Activated CD4-positive, alpha-beta T cell treated with anti-CD3 and anti-CD28 coated beads, Interleukin-2, Interleukin-6, amounts not matched to agents 100 ng/mL and 50 ng/mL, durations not matched to agents 16 hours and 8 hours (primary cell): ENCODE measurements around the gene SENP1.

Experiments
- DNase-seq: peaks from one replicate; pipeline ENCODE4 v3.0.0-alpha.2; 2020

The SENP1 gene

DNA sequence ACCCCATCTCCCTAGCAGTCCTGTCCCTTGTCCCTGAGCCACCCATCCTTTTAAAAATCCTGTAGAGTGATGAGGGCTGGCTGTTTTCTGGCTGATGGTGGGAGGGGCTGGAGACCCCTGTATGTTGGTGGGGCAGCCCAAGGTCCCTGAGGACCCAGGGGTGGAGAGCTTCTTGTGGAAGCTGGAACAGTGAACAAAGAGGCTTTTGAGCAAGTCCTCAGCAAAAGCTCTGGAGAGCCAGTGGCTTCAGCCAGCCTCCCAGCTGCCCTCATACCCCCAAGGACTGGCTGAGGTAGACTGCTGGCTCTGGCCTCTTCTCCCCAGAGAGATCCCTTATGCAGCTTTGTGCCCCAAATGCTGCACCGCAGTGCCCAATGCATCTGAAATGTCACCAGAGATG is 72.4 kb downstream of the SENP1 start:
- DNase-seq: no peak

DNA sequence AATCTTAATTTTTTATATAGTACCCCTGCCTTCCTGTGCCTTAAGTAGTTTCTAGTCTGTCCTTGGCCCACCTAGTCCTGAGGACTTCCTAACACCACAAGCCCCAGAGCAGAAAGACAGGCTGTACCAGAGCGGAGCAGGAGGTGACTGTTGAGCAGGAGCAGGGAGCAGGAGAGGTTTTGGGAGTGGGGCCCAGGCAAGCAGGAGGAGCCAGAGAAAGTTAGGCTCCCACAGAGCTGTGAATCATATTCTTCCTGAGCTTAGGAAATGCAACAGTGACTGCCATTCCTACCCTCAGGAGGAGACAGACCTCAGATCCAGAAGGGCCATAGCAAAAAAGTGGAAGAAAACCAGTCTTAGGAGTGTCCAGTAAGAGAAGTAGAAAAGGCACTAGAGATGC is 73.3 kb downstream of the SENP1 start:
- no peak for DNase-seq

DNA sequence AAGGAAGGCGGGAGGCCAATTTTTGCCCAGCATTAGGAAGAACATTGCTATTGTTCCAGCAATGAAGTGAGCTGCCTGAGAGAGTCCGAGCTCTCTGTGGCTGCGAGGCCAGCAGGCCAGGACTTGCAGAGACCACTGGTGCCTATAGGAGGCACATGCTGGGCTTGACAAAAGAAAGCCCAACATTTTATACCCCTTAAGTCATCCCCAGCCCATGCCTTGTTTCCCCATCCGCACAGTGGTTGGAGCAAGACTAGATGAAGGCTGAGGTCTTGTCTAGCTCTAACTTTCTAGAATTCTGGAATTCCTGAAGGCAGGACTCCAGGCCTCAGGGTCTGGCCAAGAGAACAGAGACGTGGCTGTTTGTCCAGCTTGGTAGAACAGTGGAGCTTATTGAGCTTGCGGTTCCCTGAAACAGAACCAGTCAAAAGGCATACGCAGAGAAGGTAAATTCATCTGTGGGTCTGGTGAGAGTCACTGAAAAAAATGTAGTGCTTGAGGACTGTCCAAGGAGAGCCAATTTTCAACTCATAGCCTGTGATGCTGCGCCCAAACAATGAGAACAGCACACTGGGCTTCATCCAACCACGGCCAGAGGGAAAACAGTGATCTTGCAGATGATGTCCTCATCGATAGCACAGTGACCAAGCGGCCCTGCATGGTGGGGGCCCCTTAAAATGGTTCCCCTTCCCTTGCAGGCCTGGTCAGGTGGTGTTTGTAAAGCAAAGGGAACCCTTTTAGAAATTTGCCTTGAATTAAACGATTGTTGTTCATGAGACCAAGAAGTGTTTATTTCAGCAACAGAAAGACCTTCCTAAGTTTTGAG is 74.5 kb downstream of the SENP1 start:
- no peak for DNase-seq

DNA sequence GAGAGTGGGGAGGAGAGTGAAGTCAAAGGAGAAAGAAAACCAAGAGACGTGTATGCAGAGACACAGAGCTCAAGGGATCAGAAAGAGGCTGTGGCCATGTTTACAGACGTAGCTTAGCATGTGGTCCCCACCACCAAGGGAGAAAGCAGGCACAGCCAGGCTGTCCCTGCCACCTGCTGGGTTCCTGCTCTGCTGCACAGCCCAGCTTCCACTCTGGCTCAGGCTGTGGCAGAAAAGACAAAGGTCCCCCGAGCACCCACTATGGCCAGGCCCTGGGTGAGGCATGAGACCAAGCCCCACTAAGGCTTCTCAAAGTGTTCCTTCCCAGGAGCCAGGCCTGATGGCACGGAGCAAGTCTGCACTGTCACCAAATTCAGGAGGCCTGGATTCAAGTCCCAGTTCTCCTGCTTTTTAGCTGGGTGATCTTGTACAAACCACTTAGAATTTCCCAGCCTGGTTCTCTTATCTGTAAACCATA is 75.7 kb downstream of the SENP1 start:
- DNase-seq: no peak

DNA sequence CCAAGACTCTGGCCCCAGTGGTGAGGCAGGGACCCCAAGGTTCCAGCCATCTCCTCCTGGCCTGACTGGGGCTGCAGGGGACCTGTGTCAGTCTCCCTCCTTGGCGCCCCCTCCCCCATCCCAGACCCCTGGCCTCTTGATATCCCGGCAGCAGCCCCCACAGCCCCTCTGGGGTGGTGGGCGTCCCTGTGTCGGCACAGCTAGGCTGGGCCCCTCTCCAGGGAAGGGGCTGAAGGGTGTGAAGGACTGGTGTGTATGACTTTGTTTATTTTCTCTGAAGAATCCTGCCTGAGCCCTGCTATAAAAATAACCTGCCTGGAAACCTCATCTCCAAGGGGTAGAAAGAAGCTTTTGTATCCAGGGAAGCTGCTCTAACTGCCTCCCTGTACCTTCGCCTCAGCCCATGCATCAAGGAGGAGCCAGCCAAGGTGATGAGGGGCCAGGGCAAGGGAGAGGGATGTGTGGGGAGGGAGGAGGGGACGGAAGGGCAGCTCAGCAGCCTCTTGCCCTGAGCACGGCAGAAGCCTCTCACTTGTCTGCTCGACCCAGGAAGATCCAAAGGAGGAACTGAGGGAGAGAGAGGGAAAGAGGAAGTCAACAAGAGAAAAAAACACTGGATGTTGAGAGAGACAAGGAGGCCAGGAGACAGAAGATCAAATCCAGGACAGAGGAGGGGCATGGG is 76.2 kb downstream of the SENP1 start:
- no peak for DNase-seq

DNA sequence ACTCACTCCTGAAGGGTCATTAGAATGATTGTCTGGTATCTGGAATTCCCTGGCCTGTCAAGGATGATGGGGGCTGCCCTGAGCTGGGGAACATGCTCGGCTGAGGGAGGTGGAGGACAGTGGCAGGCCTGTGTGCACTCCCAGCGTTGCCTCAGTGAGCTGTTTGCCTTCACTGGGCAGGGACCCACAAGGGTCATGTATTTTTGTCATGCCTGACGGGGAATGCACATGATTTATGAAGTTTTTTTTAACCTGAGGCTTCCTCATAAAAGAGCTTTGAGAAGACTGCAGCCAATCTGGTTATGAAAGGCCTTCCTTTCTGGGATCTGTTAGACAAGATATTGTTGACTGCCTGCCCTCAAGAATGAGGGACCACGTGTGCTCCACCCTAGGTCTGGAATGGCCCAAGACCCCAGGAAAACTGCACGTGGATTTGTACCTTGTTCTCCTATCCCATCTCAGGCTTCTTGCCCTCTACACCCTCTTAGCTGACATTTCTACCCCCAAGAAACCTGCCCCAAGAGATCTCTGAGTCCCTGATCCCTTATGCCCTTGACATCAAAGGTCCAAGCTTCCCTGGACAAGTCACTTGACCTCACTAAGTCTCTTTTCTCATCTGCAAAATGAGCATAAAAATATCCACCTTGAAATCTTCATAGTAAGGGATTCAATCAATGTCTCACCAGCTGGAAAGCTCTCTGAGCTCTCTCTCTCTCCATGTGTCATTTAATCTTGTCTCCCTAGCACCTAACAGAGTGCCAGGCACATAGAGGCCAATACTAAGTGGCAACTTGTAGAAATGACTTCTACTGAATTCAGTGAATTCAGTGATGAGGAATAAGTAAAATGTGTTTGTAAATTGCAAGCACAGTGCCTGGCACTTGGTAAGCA is 77.1 kb downstream of the SENP1 start:
- DNase-seq: no peak

DNA sequence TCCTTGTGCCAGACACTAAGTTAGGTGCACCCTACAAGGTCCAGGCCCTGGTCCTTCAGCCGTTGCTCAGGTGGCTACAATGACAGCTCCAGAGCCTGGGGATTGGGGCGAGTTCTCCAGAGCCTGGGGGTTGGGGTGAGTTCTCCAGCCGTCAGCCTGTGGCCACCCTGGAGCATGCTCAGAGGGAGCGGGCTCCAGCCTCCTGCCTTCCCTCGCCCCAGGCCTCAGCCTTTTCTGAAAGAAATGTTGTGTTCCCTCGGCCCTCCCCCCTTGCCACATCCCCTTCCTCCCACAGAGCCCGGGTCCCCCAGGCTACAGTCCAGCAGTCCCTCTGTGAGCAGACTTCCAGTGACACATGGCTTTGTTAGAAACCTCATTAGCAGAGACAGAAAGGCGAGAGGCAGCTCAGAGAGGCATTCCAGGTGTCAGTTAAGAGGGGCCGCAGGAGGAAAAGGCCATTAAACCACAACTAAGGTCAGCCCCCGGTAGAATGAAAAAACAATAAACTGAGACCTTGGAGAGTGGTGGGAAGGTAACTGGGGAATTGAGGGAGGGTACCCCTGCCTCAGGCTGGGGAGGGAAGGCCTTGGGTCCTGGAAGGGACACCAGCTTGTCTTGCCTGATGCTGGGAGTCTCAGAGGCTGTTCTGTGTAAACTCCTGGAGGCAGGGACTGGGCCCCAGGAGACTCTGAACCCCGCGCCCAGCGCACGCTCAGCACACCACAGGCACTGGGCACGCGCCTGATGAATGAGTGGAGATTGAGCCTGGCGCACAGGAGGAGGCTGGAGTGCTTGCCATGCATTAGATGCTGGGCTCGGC is 78.5 kb downstream of the SENP1 start:
- no peak for DNase-seq

DNA sequence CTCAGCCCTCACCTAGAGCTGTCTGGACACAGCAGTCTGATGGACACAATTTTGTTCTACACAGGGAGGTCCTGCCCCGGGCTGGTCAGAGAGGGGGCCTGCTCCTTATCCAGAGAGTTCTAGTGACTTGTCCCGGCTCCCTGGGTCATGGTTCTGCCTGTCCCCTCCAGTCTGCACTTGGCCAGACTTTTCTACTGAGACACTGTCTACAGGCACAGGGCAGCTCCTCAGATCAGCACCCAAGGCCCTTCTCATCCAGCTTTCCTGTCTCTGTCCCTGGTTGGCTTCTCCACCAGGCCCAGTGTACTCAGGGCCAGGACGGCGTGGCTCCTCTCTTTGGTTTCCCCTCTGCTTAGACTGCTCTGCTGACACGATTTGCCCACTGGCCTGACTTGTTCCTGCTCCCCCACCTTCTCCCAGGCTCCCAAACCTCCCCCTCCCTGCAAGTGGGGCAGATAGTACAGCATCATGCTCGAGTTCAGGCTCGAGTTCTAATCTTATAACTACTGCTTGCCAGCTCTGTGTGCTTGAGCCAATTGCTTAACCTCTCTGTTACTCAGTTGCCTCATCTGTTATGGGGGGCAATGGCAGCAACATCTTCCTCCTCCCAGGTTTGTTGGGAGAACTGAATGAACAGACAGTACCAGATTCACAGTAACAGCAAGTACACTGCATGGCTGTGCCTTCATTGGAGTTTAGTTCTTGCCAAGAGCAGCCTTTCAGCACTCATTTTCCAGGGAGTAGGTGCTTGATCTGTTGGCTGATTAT is 79.6 kb downstream of the SENP1 start:
- no peak for DNase-seq

DNA sequence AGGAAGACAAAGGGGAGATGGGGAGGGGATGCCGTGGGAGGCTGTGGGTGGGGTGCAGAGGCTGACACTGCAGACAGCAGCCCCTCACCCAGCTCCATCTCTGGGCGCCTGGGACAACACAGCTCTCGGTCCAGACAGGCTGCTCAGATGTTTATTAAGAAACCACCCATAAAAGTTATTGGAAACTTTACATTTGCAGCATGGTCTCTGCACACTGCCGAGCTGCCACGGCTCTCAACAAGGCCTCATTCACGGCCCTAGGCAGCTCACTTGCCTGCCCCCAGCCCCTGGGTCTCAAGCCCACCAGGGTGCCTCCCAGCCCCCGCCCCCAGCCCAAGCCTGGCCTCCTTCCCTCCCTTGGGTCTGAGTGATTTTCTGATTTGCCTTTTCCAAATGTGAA is 80.6 kb downstream of the SENP1 start:
- DNase-seq: no peak

DNA sequence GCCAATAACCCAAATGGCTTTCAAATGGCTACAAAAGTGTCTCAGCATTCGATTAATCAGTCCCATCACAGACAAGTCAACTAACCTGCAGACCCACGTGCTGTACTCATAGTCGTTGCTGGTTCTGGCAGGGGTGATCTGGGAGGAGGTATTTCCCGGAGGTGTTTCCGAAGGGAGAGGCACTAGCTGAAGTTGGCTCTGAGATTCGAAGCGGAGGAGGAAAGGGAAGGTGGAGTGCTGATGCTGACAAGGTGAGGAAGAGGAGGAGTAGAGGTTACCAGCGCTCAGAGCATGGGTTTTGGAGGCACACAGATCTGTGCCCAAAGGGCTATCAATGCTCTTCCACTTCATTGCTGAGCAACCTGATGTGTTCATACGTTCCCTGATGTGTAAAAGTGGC is 81.1 kb downstream of the SENP1 start:
- DNase-seq: no peak

DNA sequence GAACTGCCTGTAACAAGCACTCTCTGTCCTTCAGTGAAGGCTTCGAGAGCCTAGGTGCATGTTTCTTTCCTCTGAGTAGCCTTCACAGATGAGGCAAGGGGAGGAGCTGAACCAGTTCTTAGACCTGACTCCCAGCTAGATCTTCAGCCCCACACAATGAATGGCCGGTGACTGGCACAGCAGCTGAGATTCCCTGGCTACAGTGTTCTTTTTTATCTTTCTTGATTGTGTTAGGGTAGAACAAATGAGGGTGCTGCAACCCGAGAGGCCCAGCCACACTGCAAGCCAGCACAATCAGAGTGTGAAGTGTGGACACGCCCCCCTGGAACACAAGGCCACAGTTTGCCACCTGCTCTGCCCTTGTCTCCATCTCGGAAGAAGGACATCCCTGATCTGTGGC is 82.5 kb downstream of the SENP1 start:
- DNase-seq: no peak

DNA sequence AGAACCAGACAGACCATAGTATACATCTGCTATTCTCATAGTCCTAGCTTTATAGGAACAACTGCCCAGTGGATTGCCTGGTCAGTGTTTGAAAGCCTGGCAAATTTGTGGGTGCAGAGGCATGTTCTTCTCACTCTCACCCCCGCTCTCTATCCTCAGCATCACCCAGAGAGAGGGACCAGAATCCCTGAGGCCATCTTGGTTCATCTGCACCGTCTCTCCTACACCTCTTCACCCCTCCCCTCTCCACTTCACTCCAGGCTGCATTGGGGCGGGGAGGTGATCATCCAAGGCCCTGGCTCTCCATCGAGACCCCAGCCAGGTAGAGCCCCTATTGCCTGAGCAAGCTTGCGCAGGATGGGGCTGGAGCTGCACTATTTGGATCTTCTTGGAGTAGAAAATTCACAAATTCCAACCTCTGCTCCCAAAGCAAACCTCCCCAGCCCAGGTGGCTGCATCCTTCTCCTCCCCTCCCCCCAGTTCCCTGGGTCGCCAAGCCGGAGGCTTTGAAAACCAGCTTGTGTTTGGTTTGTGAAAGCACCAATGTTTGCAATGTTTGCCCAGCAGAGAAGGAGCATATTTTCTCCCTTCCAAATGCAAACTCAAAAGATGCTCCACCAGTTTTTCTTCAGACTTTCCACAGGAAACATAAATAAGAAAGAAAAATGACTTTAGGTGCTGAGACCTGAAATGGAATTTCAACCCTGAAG is 83.0 kb downstream of the SENP1 start:
- DNase-seq: no peak

DNA sequence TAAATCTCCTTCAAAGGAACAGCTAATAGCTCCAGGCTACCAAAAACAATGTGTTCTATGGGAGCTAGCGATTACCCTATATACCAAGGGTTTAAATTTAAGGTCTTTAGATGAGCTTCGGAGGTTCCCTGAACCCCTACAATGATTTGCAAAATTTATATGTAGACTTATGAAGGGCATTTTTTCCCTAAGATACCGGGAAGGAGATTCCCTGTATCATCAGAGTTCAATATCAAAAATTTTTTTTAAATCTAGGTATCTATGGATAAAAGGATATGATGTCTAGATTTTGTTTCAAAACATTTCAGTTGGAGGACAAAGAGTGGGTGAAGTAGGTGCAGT is 83.7 kb downstream of the SENP1 start:
- DNase-seq: no peak

DNA sequence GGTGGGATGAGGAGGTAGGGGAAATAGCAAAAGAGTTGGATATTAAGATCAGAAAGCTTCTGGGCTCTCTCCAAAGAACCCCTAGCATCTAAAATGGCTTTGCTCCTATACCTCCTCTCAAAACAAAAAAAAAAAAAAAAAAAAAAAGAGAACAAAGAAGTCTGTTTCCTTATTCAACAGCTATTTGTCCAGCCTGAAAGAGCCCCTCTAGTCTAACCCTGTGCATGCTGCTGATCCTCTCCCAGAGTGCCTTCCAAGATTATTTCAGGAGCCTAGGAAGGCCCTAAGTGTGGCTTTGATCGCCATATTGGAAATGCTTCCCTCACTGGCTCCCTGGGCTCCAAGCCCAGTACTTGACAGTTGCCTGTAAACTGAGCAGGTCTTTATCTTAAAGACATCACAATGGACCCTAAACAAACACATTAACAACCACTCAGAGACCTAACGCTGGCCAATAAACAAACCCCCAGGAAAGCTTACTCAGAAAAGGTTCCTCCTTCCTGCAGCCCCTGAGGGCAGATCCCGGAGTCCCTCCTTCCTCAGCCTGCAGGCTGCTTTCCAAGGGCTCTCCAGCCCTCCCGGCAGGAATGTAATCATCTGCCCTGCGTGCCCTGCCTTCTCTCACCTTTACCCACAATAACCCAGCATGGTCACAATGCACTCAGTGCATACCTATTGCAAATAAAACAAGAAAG is 84.2 kb downstream of the SENP1 start:
- no peak for DNase-seq

DNA sequence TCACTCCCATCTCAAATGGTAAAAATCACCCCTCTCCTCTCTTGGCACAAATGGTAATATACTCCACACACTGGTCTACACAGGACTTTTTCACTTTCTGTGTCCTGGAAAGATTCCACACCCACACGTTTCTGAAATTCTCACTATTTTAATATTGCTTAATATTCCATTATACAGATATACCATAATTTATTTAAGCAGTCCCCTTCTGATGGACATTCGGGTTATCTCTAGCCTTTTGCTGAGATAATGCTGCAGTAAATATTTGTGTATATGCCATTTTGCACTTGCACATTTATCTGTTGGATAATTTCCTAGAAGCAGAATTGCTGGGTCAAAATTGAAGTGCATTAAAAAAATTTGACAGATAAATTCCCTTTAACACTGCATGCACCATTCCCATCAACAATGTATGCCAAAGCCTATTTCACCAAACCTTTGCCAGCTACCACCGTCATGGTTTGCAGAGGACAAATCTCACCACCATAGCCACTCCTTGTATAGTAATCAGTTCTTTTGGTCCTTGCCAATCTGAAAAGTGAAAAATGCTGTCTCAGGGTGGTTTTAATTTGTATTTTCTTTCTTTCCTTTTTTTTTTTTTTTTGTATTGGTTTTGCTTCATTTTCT is 86.1 kb downstream of the SENP1 start:
- no peak for DNase-seq

DNA sequence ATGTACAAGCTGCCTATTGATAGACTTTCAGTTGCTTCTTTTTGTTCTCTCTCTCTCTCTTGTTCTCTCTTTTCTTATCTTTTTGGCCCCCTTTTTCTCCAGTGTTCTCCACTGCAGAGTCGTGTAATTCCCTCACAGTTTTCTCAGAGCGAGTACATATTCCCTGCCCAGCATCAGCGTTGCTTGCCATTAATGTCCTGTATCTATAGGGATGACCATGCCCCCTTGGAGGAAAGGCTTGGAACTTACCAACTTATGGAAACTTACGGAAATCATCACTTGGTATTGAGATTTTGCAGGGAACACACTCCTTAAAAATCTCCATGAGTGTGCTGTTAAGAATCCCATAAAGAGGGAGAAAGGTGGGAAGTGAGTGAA is 87.3 kb downstream of the SENP1 start:
- no peak for DNase-seq

DNA sequence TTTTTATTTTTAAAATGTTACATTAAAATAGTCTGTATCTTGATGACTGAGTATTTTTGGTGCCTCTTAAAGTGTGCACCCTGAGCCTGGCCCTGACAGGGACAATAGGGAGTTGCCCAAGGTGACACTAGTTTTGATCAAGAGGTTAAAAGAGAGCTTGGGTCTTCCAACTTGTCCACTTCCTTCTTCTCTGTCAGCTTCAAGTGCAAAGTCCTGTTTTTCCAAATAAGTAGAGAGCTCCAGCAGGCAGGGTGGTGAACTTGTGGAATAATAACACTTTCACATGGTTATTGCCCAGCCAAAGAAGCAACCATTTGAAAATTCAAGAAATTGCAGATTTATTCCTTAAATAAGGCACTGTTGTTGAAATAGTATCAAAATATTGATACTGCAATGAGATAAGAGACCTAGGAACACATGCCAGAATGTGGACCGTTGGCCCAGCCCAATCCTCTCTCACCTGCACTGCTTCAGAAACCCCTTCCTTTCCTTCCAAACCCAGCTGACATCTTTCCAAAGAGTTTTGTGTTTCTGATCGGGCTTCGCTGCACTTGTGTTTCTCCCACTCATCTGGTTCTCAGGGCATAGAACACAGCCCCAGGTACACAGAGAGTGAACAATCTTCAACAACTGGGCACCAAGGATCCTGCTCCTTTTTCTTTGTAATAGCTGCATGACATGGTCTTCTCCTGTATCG is 87.8 kb downstream of the SENP1 start:
- no peak for DNase-seq

DNA sequence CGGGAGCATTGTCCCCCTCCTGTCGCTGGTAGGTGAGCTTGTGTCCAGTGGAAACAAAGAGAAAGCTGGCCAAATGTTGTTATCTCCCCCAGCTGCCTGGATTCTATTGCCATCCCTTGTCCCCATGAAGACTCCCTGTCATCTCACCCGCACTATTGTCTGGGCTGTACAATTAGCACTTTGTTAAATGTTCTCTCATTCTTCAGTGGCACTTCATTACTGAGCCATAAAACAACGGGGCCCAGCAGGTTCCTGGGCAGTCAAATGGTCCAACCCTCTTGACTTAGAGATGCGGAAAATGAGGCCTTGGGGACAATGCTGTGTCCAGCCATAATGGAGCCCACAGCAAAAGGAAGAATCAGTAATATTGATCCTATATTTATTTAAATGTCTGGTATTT is 88.4 kb downstream of the SENP1 start:
- DNase-seq: no peak

DNA sequence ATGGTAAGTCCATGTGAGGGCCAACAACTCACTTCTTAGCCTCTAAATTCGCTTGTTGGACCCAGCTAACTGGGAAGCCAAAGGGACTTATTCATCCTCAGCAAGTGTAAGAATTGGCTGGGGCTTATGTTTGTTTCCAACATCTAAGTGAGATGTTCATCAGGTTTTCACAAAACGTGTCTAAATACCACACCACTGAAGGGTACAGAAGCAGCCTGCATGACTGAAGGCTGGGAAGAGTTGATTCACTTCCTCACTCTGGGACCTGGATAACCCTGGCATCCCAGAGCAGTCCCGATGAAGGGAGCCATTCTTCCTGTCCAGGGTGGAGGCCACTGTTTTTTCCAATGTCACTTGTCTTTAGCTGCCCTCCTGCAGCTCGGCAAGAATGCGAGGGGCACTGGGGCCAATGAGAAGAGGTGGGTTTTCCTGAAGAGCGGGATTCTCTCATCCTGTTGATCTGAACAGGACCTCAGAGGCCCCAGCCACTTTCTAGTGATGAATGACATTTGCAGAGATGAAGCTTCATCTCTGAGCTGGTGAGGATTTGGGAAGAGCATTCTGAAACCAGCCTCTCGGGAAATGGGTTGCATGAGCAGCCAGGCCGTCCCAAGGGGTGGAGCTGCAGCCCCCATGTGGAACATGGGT is 89.4 kb downstream of the SENP1 start:
- DNase-seq: no peak
